Measurements from ENCODE around the gene CDH11. TPM values are rescaled to one million over a fixed set of nuclear protein-coding genes. Genes with fewer than 3 reads are reported as not detected.

CDH11 gene
- total and polyA plus RNA-seq, 4 experiments from 2014 or later, result not detected

GRCh38 chr16:65004570-65004969, 117.3 kb downstream of the CDH11 start:
- intact Hi-C loops (cut with micrococcal nuclease), result no loop called here
- DNase-seq, result no peak
- H3K4me1 Mint-ChIP-seq, result no peaks in the 10 kb centered on the region
- H3K9me3 ChIP-seq (ENCODE audit: control insufficient read depth in 1 of 2, low read length in 2 of 2), result no peaks in the 10 kb centered on the region
- no peak overlapping the region for H3K4me3 Mint-ChIP-seq
- no peaks in the 10 kb centered on the region for H3K36me3 ChIP-seq (ENCODE audit: insufficient read depth, low read length)
- no peak overlapping the region for H3K27ac ChIP-seq (ENCODE audit: low read depth, low read length)
- peaks cover 0 to 23% (median 11%) of the 10 kb centered on the region in 8 donors for H3K9me3 Mint-ChIP-seq
- ChIA-PET CTCF (ENCODE audit: partially characterized antibody) (no interaction called here), POLR2A (ENCODE audit: partially characterized antibody) (no interaction called here)
- H3K27me3 ChIP-seq (ENCODE audit: insufficient read depth, low read length), result no peaks in the 10 kb centered on the region
- no peaks in the 10 kb centered on the region for H3K27me3 Mint-ChIP-seq
- H3K36me3 Mint-ChIP-seq, result no peaks in the 10 kb centered on the region
- no peaks in the 10 kb centered on the region for H3K4me1 ChIP-seq (ENCODE audit: insufficient read depth, low read length)
- H3K4me3 ChIP-seq (ENCODE audit: low read length in 2 of 2), result no peak overlapping the region
- no peak overlapping the region for H3K27ac Mint-ChIP-seq

DNA sequence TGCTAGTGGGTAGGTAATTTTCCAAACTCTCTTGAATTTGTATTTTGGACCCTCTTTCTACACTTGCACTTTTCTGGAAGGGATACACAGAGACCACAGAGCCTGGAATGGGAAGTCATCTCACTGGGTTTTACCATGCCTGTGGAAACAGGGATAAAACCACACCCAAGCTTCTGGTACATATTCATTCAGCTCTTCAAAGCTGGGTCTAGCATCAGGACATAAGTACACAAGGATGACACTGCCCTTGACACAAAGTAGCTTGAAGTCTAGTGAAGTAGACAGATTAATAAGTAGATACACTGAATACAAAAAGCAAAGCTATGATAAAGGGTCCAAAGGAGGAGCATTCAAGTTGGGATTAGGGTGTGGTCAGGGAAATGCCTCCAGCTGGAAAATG, 118.2 kb downstream of the CDH11 start:
- no peaks in the 10 kb centered on the region for H3K4me1 ChIP-seq (ENCODE audit: insufficient read depth, low read length)
- no peaks in the 10 kb centered on the region for H3K27me3 Mint-ChIP-seq
- peaks cover 0 to 21% (median 12%) of the 10 kb centered on the region in 8 donors for H3K9me3 Mint-ChIP-seq
- intact Hi-C loops (cut with micrococcal nuclease), result no loop called here
- no peak overlapping the region for H3K27ac Mint-ChIP-seq
- no peak for DNase-seq
- ChIA-PET POLR2A (ENCODE audit: partially characterized antibody) (no interaction called here), CTCF (ENCODE audit: partially characterized antibody) (no interaction called here)
- H3K4me3 ChIP-seq (ENCODE audit: low read length in 2 of 2), result no peak overlapping the region
- H3K36me3 Mint-ChIP-seq, result no peaks in the 10 kb centered on the region
- no peaks in the 10 kb centered on the region for H3K4me1 Mint-ChIP-seq
- H3K9me3 ChIP-seq (ENCODE audit: control insufficient read depth in 1 of 2, low read length in 2 of 2), result no peaks in the 10 kb centered on the region
- H3K27me3 ChIP-seq (ENCODE audit: insufficient read depth, low read length), result no peaks in the 10 kb centered on the region
- no peak overlapping the region for H3K27ac ChIP-seq (ENCODE audit: low read depth, low read length)
- H3K4me3 Mint-ChIP-seq, result no peak overlapping the region
- H3K36me3 ChIP-seq (ENCODE audit: insufficient read depth, low read length), result no peaks in the 10 kb centered on the region

GRCh38 chr16:65002265-65002664, 119.6 kb downstream of the CDH11 start:
- no peaks in the 10 kb centered on the region for H3K27me3 Mint-ChIP-seq
- H3K4me1 Mint-ChIP-seq, result no peaks in the 10 kb centered on the region
- Histone ChIP-seq H3K9me3 (ENCODE audit: control insufficient read depth in 1 of 2, low read length in 2 of 2) (no peaks in the 10 kb centered on the region), H3K36me3 (ENCODE audit: insufficient read depth, low read length) (no peaks in the 10 kb centered on the region), H3K27me3 (ENCODE audit: insufficient read depth, low read length) (no peaks in the 10 kb centered on the region), H3K4me3 (ENCODE audit: low read length in 2 of 2) (no peak overlapping the region), H3K4me1 (ENCODE audit: insufficient read depth, low read length) (no peaks in the 10 kb centered on the region), H3K27ac (ENCODE audit: low read depth, low read length) (no peak overlapping the region)
- ChIA-PET POLR2A (ENCODE audit: partially characterized antibody) (no interaction called here), CTCF (ENCODE audit: partially characterized antibody) (no interaction called here)
- H3K9me3 Mint-ChIP-seq, result peaks cover 0 to 22% (median 13%) of the 10 kb centered on the region in 8 donors
- intact Hi-C loops (cut with micrococcal nuclease), result no loop called here
- H3K4me3 Mint-ChIP-seq, result no peak overlapping the region
- no peak for DNase-seq
- H3K27ac Mint-ChIP-seq, result no peak overlapping the region
- no peaks in the 10 kb centered on the region for H3K36me3 Mint-ChIP-seq

GRCh38 chr16:65000654-65001053, 121.2 kb downstream of the CDH11 start:
- no peaks in the 10 kb centered on the region for H3K4me1 ChIP-seq (ENCODE audit: insufficient read depth, low read length)
- no peak overlapping the region for H3K4me3 ChIP-seq (ENCODE audit: low read length in 2 of 2)
- no peak overlapping the region for H3K27ac Mint-ChIP-seq
- ChIA-PET CTCF (ENCODE audit: partially characterized antibody) (no interaction called here), POLR2A (ENCODE audit: partially characterized antibody) (no interaction called here)
- no peak overlapping the region for H3K4me3 Mint-ChIP-seq
- no peak for DNase-seq
- no peaks in the 10 kb centered on the region for H3K36me3 ChIP-seq (ENCODE audit: insufficient read depth, low read length)
- intact Hi-C loops (cut with micrococcal nuclease), result no loop called here
- H3K27ac ChIP-seq (ENCODE audit: low read depth, low read length), result no peak overlapping the region
- peaks cover 2 to 20% (median 13%) of the 10 kb centered on the region in 8 donors for H3K9me3 Mint-ChIP-seq
- H3K27me3 Mint-ChIP-seq, result no peaks in the 10 kb centered on the region
- H3K4me1 Mint-ChIP-seq, result no peaks in the 10 kb centered on the region
- no peaks in the 10 kb centered on the region for H3K36me3 Mint-ChIP-seq
- H3K9me3 ChIP-seq (ENCODE audit: control insufficient read depth in 1 of 2, low read length in 2 of 2), result no peaks in the 10 kb centered on the region
- no peaks in the 10 kb centered on the region for H3K27me3 ChIP-seq (ENCODE audit: insufficient read depth, low read length)

- no peak for DNase-seq
- H3K27ac Mint-ChIP-seq, result no peak overlapping the region
- Histone ChIP-seq H3K36me3 (ENCODE audit: insufficient read depth, low read length) (no peaks in the 10 kb centered on the region), H3K4me1 (ENCODE audit: insufficient read depth, low read length) (no peaks in the 10 kb centered on the region), H3K27ac (ENCODE audit: low read depth, low read length) (no peak overlapping the region), H3K9me3 (ENCODE audit: control insufficient read depth in 1 of 2, low read length in 2 of 2) (no peaks in the 10 kb centered on the region), H3K27me3 (ENCODE audit: insufficient read depth, low read length) (no peaks in the 10 kb centered on the region), H3K4me3 (ENCODE audit: low read length in 2 of 2) (no peak overlapping the region)
- POLR2A ChIA-PET (ENCODE audit: partially characterized antibody), result no interaction called here
- intact Hi-C loops (cut with micrococcal nuclease), result no loop called here
- CTCF ChIA-PET (ENCODE audit: partially characterized antibody), result no interaction called here
- no peaks in the 10 kb centered on the region for H3K27me3 Mint-ChIP-seq
- H3K4me3 Mint-ChIP-seq, result no peak overlapping the region
- peaks cover 4 to 20% (median 10%) of the 10 kb centered on the region in 8 donors for H3K9me3 Mint-ChIP-seq
- no peaks in the 10 kb centered on the region for H3K36me3 Mint-ChIP-seq
- no peaks in the 10 kb centered on the region for H3K4me1 Mint-ChIP-seq
Measured at GRCh38 chr16:64997751-64998150, 124.1 kb downstream of the CDH11 start.

DNA sequence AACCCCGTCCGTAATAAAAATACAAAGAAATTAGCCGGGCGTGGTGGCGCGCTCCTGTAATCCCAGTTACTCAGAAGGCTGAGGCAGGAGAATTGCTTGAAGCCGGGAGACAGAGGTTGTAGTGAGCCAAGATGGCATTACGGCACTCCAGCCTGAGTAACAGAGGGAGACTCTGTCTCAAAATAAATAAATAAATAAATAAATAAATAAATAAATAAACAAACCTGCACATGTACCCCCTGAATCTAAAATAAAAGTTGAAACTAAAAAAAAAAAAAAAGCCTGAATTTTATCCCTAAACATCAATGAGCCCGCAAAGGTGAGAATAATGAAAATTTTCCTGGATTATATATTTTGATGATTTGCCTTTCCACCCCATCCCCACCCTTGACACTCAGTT, 124.7 kb downstream of the CDH11 start:
- DNase-seq, result no peak
- H3K36me3 ChIP-seq (ENCODE audit: insufficient read depth, low read length), result no peaks in the 10 kb centered on the region
- H3K27ac Mint-ChIP-seq, result no peak overlapping the region
- CTCF ChIA-PET (ENCODE audit: partially characterized antibody), result no interaction called here
- H3K4me3 Mint-ChIP-seq, result no peak overlapping the region
- POLR2A ChIA-PET (ENCODE audit: partially characterized antibody), result no interaction called here
- H3K9me3 Mint-ChIP-seq, result peaks cover under 1 to 19% (median 10%) of the 10 kb centered on the region in 8 donors
- H3K36me3 Mint-ChIP-seq, result no peaks in the 10 kb centered on the region
- H3K27ac ChIP-seq (ENCODE audit: low read depth, low read length), result no peak overlapping the region
- intact Hi-C loops (cut with micrococcal nuclease), result no loop called here
- H3K27me3 Mint-ChIP-seq, result no peaks in the 10 kb centered on the region
- H3K4me1 ChIP-seq (ENCODE audit: insufficient read depth, low read length), result no peaks in the 10 kb centered on the region
- no peaks in the 10 kb centered on the region for H3K27me3 ChIP-seq (ENCODE audit: insufficient read depth, low read length)
- no peaks in the 10 kb centered on the region for H3K9me3 ChIP-seq (ENCODE audit: control insufficient read depth in 1 of 2, low read length in 2 of 2)
- H3K4me3 ChIP-seq (ENCODE audit: low read length in 2 of 2), result no peak overlapping the region
- H3K4me1 Mint-ChIP-seq, result no peaks in the 10 kb centered on the region

DNA sequence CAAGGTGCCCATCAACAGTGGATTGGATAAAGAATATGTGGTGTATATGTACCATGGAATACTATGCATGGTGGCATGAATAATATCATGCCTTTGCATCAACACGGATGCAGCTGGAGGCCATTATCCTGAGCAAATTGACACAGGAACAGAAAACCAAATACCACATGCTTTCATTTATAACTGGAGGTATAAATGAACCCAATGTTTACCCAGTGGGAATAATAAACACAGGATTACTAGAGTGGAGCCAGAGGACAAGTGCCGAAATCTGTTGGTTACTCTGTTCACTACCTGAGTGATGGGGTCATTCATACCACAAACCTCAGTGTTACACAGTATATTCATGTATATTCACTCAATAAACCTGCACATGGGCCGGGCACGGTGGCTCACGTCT, 125.2 kb downstream of the CDH11 start:
- Histone ChIP-seq H3K36me3 (ENCODE audit: insufficient read depth, low read length) (no peaks in the 10 kb centered on the region), H3K4me1 (ENCODE audit: insufficient read depth, low read length) (no peaks in the 10 kb centered on the region), H3K4me3 (ENCODE audit: low read length in 2 of 2) (no peak overlapping the region), H3K27ac (ENCODE audit: low read depth, low read length) (no peak overlapping the region), H3K27me3 (ENCODE audit: insufficient read depth, low read length) (no peaks in the 10 kb centered on the region), H3K9me3 (ENCODE audit: control insufficient read depth in 1 of 2, low read length in 2 of 2) (no peaks in the 10 kb centered on the region)
- Mint-ChIP-seq H3K27me3 (no peaks in the 10 kb centered on the region), H3K9me3 (peaks cover 0 to 17% (median 10%) of the 10 kb centered on the region in 8 donors), H3K4me1 (no peaks in the 10 kb centered on the region), H3K36me3 (no peaks in the 10 kb centered on the region), H3K27ac (no peak overlapping the region), H3K4me3 (no peak overlapping the region)
- ChIA-PET CTCF (ENCODE audit: partially characterized antibody) (no interaction called here), POLR2A (ENCODE audit: partially characterized antibody) (no interaction called here)
- intact Hi-C loops (cut with micrococcal nuclease), result no loop called here
- DNase-seq, result no peak

DNA sequence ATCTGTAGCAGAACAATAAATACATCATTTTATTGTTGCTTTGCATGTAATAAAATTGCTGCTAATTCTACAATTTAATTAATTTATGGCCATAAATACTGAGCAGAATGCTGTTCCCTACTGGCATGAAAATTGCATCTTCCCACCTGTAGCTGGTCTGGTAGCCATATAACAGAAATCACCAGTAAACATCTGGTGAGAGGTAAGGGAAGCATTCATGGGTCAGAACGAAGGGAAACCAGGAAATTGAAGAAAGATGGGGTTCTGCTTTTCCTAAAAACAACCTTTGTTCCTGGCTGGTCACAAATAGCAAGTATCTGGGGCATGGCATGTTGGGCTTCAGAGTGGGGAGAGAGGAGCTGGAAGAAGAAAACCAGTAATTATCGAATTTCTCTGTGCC, 128.4 kb downstream of the CDH11 start:
- Mint-ChIP-seq H3K36me3 (no peaks in the 10 kb centered on the region), H3K4me3 (no peak overlapping the region), H3K9me3 (peaks cover 3 to 24% (median 12%) of the 10 kb centered on the region in 8 donors), H3K4me1 (no peaks in the 10 kb centered on the region), H3K27ac (no peak overlapping the region), H3K27me3 (no peaks in the 10 kb centered on the region)
- Histone ChIP-seq H3K27ac (ENCODE audit: low read depth, low read length) (no peak overlapping the region), H3K4me1 (ENCODE audit: insufficient read depth, low read length) (no peaks in the 10 kb centered on the region), H3K4me3 (ENCODE audit: low read length in 2 of 2) (no peak overlapping the region), H3K27me3 (ENCODE audit: insufficient read depth, low read length) (no peaks in the 10 kb centered on the region), H3K9me3 (ENCODE audit: control insufficient read depth in 1 of 2, low read length in 2 of 2) (no peaks in the 10 kb centered on the region), H3K36me3 (ENCODE audit: insufficient read depth, low read length) (no peaks in the 10 kb centered on the region)
- DNase-seq, result no peak
- intact Hi-C loops (cut with micrococcal nuclease), result no loop called here
- ChIA-PET CTCF (ENCODE audit: partially characterized antibody) (no interaction called here), POLR2A (ENCODE audit: partially characterized antibody) (no interaction called here)

Data from CD4-positive, alpha-beta memory T cell (primary cell).